Thoracic aorta (tissue), 2 donors: ENCODE results near the gene TRIM63. TPM values are rescaled to one million over a fixed set of nuclear protein-coding genes. Genes with fewer than 3 reads are reported as not detected.

ENCODE experiments used
- ATAC-seq: fragments of 150-250 bp; one replicate; pipeline ENCODE4 v1.8.0; 2017; ENCODE audit warnings: low read depth; ENCODE audit not compliant: insufficient number of reproducible peaks, low FRiP score
- DNase-seq: peaks from one replicate; pipeline ENCODE4 v3.0.0-alpha.2; 2020; ENCODE audit warnings: low spot score
- H3K27ac ChIP-seq, 2 donors: fragments of 200-600 bp; sonication (generic); 1 replicate in 1 of 2; 2 replicates in 1 of 2; pipeline ENCODE4 v1.5.1; 2016; ENCODE audit warnings: mild to moderate bottlenecking in 2 of 2, moderate library complexity in 2 of 2
- H3K27me3 ChIP-seq: fragments of 200-600 bp; sonication (generic); replicated peaks from 2 replicates; pipeline ENCODE4 v1.6.0; 2016; ENCODE audit warnings: mild to moderate bottlenecking; ENCODE audit not compliant: insufficient read depth
- H3K36me3 ChIP-seq: fragments of 200-600 bp; sonication (generic); one replicate; pipeline ENCODE4 v1.5.1; 2016
- H3K4me1 ChIP-seq, 2 donors: fragments of 200-600 bp; sonication (generic); 1 replicate in 1 of 2; 2 replicates in 1 of 2; pipeline versions ENCODE4 v1.5.1 to v1.6.0; 2016; ENCODE audit warnings: low read depth in 2 of 2, mild to moderate bottlenecking in 1 of 2; ENCODE audit not compliant: control insufficient read depth in 1 of 2
- H3K4me3 ChIP-seq: fragments of 200-600 bp; sonication (generic); 2 replicates; pipeline ENCODE4 v1.5.1; 2016; ENCODE audit warnings: mild to moderate bottlenecking
- H3K9me3 ChIP-seq: fragments of 200-600 bp; sonication (generic); 2 replicates; pipeline ENCODE4 v1.5.1; 2016
- CTCF ChIP-seq: fragments of 200-600 bp; sonication (generic); IDR thresholded peaks from one replicate; pipeline ENCODE4 v1.5.1; 2019; ENCODE audit warnings: antibody characterized with exemption
- total RNA-seq, 2 donors: library from RNA; depleted of rRNA; stranded (reverse); fragments of >200 nt; gene quantifications; one replicate each; pipeline versions ENCODE4 v1.1.0 to v1.2.3, GENCODE V29; 2016

The TRIM63 gene
- total RNA-seq, 2 donors from 2014 or later: not detected

- H3K27me3 ChIP-seq: peaks cover 9% of the 10 kb centered on the region
- TF ChIP-seq CTCF: no peak
- no peak for ATAC-seq
Observed at GRCh38 chr1:26041978-26042377, 25.5 kb downstream of the TRIM63 start.

GRCh38 chr1:26041401-26041800 is 26.0 kb downstream of the TRIM63 start:
- H3K36me3 ChIP-seq: no peaks in the 10 kb centered on the region
- DNase-seq: no peak
- no peak for ATAC-seq
- H3K4me1 ChIP-seq: peaks cover 0 to 11% of the 10 kb centered on the region in 2 donors
- no peak overlapping the region for H3K4me3 ChIP-seq
- no peaks in the 10 kb centered on the region for H3K9me3 ChIP-seq
- H3K27ac ChIP-seq: no peak overlapping the region
- peaks cover 9% of the 10 kb centered on the region for H3K27me3 ChIP-seq
- TF ChIP-seq CTCF: no peak

More at GRCh38 chr1:26041978-26042377, 25.5 kb downstream of the TRIM63 start:
- Histone ChIP-seq H3K9me3 (no peaks in the 10 kb centered on the region), H3K4me3 (no peak overlapping the region), H3K4me1 (peaks cover 0 to 9% of the 10 kb centered on the region in 2 donors), H3K36me3 (no peaks in the 10 kb centered on the region), H3K27ac (no peak overlapping the region)
- DNase-seq: no peak

- Histone ChIP-seq H3K27ac (no peak overlapping the region), H3K4me1 (peaks cover 8 to 13% of the 10 kb centered on the region in 2 donors), H3K4me3 (no peak overlapping the region), H3K36me3 (no peaks in the 10 kb centered on the region), H3K9me3 (no peaks in the 10 kb centered on the region), H3K27me3 (no peaks in the 10 kb centered on the region)
- no peak for ATAC-seq
- DNase-seq: no peak
- no peak for TF ChIP-seq CTCF
Observed at GRCh38 chr1:26038904-26039303, 28.5 kb downstream of the TRIM63 start.

GRCh38 chr1:26038477-26038876 is 29.0 kb downstream of the TRIM63 start:
- Histone ChIP-seq H3K36me3 (no peaks in the 10 kb centered on the region), H3K4me3 (no peak overlapping the region), H3K27me3 (no peaks in the 10 kb centered on the region), H3K9me3 (no peaks in the 10 kb centered on the region), H3K27ac (no peak overlapping the region), H3K4me1 (peaks cover 8 to 13% of the 10 kb centered on the region in 2 donors)
- no peak for TF ChIP-seq CTCF
- no peak for DNase-seq
- no peak for ATAC-seq

GRCh38 chr1:26037904-26038303 is 29.5 kb downstream of the TRIM63 start:
- no peaks in the 10 kb centered on the region for H3K27me3 ChIP-seq
- no peak overlapping the region for H3K4me3 ChIP-seq
- TF ChIP-seq CTCF: no peak
- no peaks in the 10 kb centered on the region for H3K36me3 ChIP-seq
- H3K27ac ChIP-seq: no peak overlapping the region
- no peaks in the 10 kb centered on the region for H3K9me3 ChIP-seq
- DNase-seq: no peak
- H3K4me1 ChIP-seq: peaks cover 8 to 13% of the 10 kb centered on the region in 2 donors
- ATAC-seq: no peak
